HEK293 (cell line): ENCODE data around the gene NGRN.
"Not testable (repeated sequence)": the region's sequence is repeated elsewhere in the genome, so short reads cannot be mapped to it uniquely, and the experiment has no call there.

Source experiments
- CTCF ChIA-PET: fragments of 350-600 bp; formaldehyde crosslinking; extraction: SDS; loops from one replicate; lab custom pipeline; 2021; ENCODE audit warnings: antibody characterized with exemption; lab: Yijun Ruan, JAX
- POLR2A ChIA-PET: fragments of 300-600 bp; formaldehyde crosslinking; extraction: SDS; loops from one replicate; lab custom pipeline; 2020; ENCODE audit warnings: antibody characterized with exemption, inconsistent platforms; lab: Yijun Ruan, JAX
- H3K27ac ChIP-seq: fragments of 200-500 bp; sonication (Bioruptor generic); 2 replicates; pipeline ENCODE4 v1.5.1; 2014; ENCODE audit warnings: low read depth, low read length, control low read depth, inconsistent platforms; ENCODE audit errors: extremely low read depth
- H3K36me3 ChIP-seq, 2 experiments: fragments of 200-500 bp in 1 of 2; sonication (Bioruptor generic) in 1 of 2; 1 replicate in 1 of 2; 2 replicates in 1 of 2; pipeline ENCODE4 v1.5.1; 2014 to 2017; ENCODE audit warnings: inconsistent platforms in 2 of 2, low read length in 2 of 2; ENCODE audit not compliant: control insufficient read depth in 2 of 2, insufficient read depth in 1 of 2
- H3K4me1 ChIP-seq: fragments of 200-500 bp; sonication (Bioruptor generic); 2 replicates; pipeline ENCODE4 v1.5.1; 2014; ENCODE audit warnings: mild to moderate bottlenecking, low read length, inconsistent platforms; ENCODE audit not compliant: control insufficient read depth, insufficient read depth
- H3K4me3 ChIP-seq: 2 replicates; pipeline ENCODE4 v1.5.1; 2011; ENCODE audit warnings: low read depth, mild to moderate bottlenecking, control low read depth, low read length, moderate library complexity
- H3K9me3 ChIP-seq: fragments of 200-500 bp; sonication (Bioruptor generic); 2 replicates; pipeline ENCODE4 v1.5.1; 2014; ENCODE audit warnings: low read depth, low read length, inconsistent platforms; ENCODE audit not compliant: control insufficient read depth, insufficient read depth
- CTCF ChIP-seq: fragments of 450-650 bp; formaldehyde crosslinking; IDR thresholded peaks from 2 replicates; pipeline ENCODE4 v1.5.1; 2016; ENCODE audit warnings: missing biosample characterization, missing genetic modification characterization
- GFI1B ChIP-seq: fragments of 450-650 bp; formaldehyde crosslinking; IDR thresholded peaks from 2 replicates; pipeline ENCODE4 v1.5.1; 2016; ENCODE audit warnings: missing biosample characterization, missing genetic modification characterization
- KLF1 ChIP-seq: fragments of 450-650 bp; formaldehyde crosslinking; IDR thresholded peaks from 2 replicates; pipeline ENCODE4 v1.5.1; 2016; ENCODE audit warnings: missing biosample characterization, missing genetic modification characterization
- KLF10 ChIP-seq: fragments of 450-650 bp; IDR thresholded peaks from 2 replicates; pipeline ENCODE4 v1.5.1; 2018; ENCODE audit warnings: missing biosample characterization, mild to moderate bottlenecking, missing genetic modification characterization
- SP2 ChIP-seq: fragments of 450-650 bp; formaldehyde crosslinking; IDR thresholded peaks from 2 replicates; pipeline ENCODE4 v1.5.1; 2016; ENCODE audit warnings: missing biosample characterization, missing genetic modification characterization
- ZBTB1 ChIP-seq: fragments of 450-650 bp; formaldehyde crosslinking; IDR thresholded peaks from 2 replicates; pipeline ENCODE4 v1.5.1; 2016; ENCODE audit warnings: missing biosample characterization, missing genetic modification characterization
- ZBTB17 ChIP-seq: fragments of 450-650 bp; formaldehyde crosslinking; IDR thresholded peaks from 2 replicates; pipeline ENCODE4 v1.5.1; 2016; ENCODE audit warnings: missing biosample characterization, missing genetic modification characterization
- ZBTB20 ChIP-seq: fragments of 450-650 bp; formaldehyde crosslinking; IDR thresholded peaks from 2 replicates; pipeline ENCODE4 v1.5.1; 2016; ENCODE audit warnings: missing biosample characterization, missing genetic modification characterization
- ZBTB8A ChIP-seq: fragments of 450-650 bp; formaldehyde crosslinking; IDR thresholded peaks from 2 replicates; pipeline ENCODE4 v1.5.1; 2016; ENCODE audit warnings: missing biosample characterization, missing genetic modification characterization
- ZEB2 ChIP-seq: fragments of 450-650 bp; formaldehyde crosslinking; IDR thresholded peaks from 2 replicates; pipeline ENCODE4 v1.5.1; 2016; ENCODE audit warnings: missing biosample characterization, missing genetic modification characterization
- ZNF10 ChIP-seq: fragments of 450-650 bp; formaldehyde crosslinking; IDR thresholded peaks from 2 replicates; pipeline ENCODE4 v1.5.1; 2017; ENCODE audit warnings: missing biosample characterization, missing genetic modification characterization
- ZNF146 ChIP-seq: fragments of 450-650 bp; formaldehyde crosslinking; IDR thresholded peaks from 2 replicates; pipeline ENCODE4 v1.5.1; 2016; ENCODE audit warnings: missing biosample characterization, missing genetic modification characterization
- ZNF16 ChIP-seq: fragments of 450-650 bp; formaldehyde crosslinking; IDR thresholded peaks from 2 replicates; pipeline ENCODE4 v1.5.1; 2016; ENCODE audit warnings: low read depth, missing biosample characterization, missing genetic modification characterization
- ZNF2 ChIP-seq: fragments of 450-650 bp; formaldehyde crosslinking; IDR thresholded peaks from 2 replicates; pipeline ENCODE4 v1.5.1; 2016; ENCODE audit warnings: missing biosample characterization, missing genetic modification characterization
- ZNF391 ChIP-seq: fragments of 450-650 bp; formaldehyde crosslinking; IDR thresholded peaks from 2 replicates; pipeline ENCODE4 v1.5.1; 2016; ENCODE audit warnings: low read depth, missing biosample characterization, missing genetic modification characterization, borderline replicate concordance
- ZNF416 ChIP-seq: fragments of 450-650 bp; formaldehyde crosslinking; IDR thresholded peaks from 2 replicates; pipeline ENCODE4 v1.5.1; 2016; ENCODE audit warnings: missing biosample characterization, missing genetic modification characterization
- ZNF571 ChIP-seq: fragments of 450-650 bp; formaldehyde crosslinking; IDR thresholded peaks from 2 replicates; pipeline ENCODE4 v1.5.0; 2017; ENCODE audit warnings: missing biosample characterization, missing genetic modification characterization
- ZNF580 ChIP-seq: fragments of 450-650 bp; formaldehyde crosslinking; IDR thresholded peaks from 2 replicates; pipeline ENCODE4 v1.5.1; 2016; ENCODE audit warnings: missing biosample characterization, missing genetic modification characterization
- ZNF600 ChIP-seq: fragments of 450-650 bp; formaldehyde crosslinking; IDR thresholded peaks from 2 replicates; pipeline ENCODE4 v1.5.1; 2016; ENCODE audit warnings: missing biosample characterization, missing genetic modification characterization
- ZNF654 ChIP-seq: fragments of 450-650 bp; formaldehyde crosslinking; IDR thresholded peaks from 2 replicates; pipeline ENCODE4 v1.5.1; 2016; ENCODE audit warnings: low read depth, missing biosample characterization, missing genetic modification characterization
- ZNF664 ChIP-seq: fragments of 450-650 bp; formaldehyde crosslinking; IDR thresholded peaks from 2 replicates; pipeline ENCODE4 v1.5.1; 2016; ENCODE audit warnings: missing biosample characterization, missing genetic modification characterization
- ZSCAN30 ChIP-seq: fragments of 450-650 bp; IDR thresholded peaks from 2 replicates; pipeline ENCODE4 v1.5.1; 2018; ENCODE audit warnings: missing biosample characterization, mild to moderate bottlenecking, missing genetic modification characterization, moderate library complexity
- TF ChIP-seq, protein P1 (sequence below): fragments of 450-650 bp; formaldehyde crosslinking; IDR thresholded peaks from 2 replicates; pipeline ENCODE4 v1.5.1; 2016; ENCODE audit warnings: missing biosample characterization, missing genetic modification characterization
- TF ChIP-seq, protein P2 (sequence below): fragments of 450-650 bp; formaldehyde crosslinking; IDR thresholded peaks from 2 replicates; pipeline ENCODE4 v1.5.1; 2016; ENCODE audit warnings: missing biosample characterization, missing genetic modification characterization

Gene NGRN

GRCh38 chr15:90291679-90292356 is 26.3 kb downstream of the NGRN start:
- H3K4me1 ChIP-seq: no peaks in the 10 kb centered on the region
- no peak for TF ChIP-seq ZNF16
- TF ChIP-seq KLF10 (tag by site-specific recombination): peak; percentile 86
- 0 out of 2 replicates have a peak, but pooled peaks have one; percentile 24 for TF ChIP-seq KLF1
- TF ChIP-seq ZNF146 (tag by site-specific recombination): 0 out of 2 replicates have a peak, but pooled peaks have one; percentile 41
- no peak for TF ChIP-seq ZNF416
- peak; percentile 28; the same call in 1 of the 2 replicates for TF ChIP-seq SP2 (tag by site-specific recombination)
- no peak for TF ChIP-seq GFI1B (tag by site-specific recombination)
- TF ChIP-seq ZBTB1 (tag by site-specific recombination): no peak
- no peak for TF ChIP-seq ZNF571 (tag by site-specific recombination)
- 0 out of 2 replicates have a peak, but pooled peaks have one; percentile 20 for TF ChIP-seq ZBTB20
- CTCF ChIA-PET: interaction anchor here (0.5 to 3.8 kb wide), 11 partner anchors 9 to 640 kb away, joined by 3 to 42 read pairs (median 4); no protein-coding TSS in a partner anchor
- H3K36me3 ChIP-seq: no peaks in the 10 kb centered on the region
- POLR2A ChIA-PET: interaction anchor here (1.1 kb wide), 1 partner anchor 58 kb away, joined by 10 read pairs; the partner anchor contains the start of gene CIB1
- no peaks in the 10 kb centered on the region for H3K9me3 ChIP-seq
- H3K27ac ChIP-seq: no peak overlapping the region
- H3K4me3 ChIP-seq: no peak overlapping the region

DNA sequence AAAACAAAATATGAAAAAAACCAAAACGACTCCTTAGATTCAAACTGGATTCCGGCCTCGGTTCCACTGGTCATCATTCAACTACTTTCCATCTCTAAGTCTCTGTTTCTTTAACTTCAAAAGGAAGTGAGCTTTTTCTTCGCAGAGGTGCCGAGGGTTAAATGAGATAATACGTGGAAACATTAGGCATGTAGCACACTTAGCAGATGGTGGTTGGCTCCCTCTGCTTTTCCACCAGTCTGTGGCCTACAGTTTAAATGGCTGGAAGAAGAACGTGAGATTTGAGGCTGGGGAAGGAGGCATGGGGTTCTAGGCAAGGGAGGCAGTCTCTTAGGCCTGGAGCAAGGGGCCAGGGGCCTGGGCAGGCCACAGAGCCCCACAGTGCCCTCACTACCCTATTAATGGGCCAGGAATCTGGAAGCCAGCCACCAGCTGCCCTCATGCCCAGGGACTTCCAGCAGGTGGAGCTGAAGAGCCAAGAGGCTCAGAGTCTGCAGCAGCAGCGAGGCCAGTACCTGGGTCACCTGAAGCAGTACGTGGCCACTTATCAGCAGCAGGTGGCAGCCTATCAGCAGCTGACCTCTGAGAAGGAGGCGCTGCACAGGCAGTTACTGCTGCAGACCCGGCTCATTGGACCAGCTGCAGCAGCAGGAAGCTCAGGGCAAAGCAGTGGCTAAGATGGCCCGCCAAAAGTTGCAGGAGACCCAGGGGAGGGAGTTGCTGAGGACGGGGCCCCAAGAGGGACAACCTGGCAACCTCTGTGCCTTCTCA is 27.8 kb downstream of the NGRN start:
- POLR2A ChIA-PET: interaction anchor here (0.8 to 1.1 kb wide), 2 partner anchors 41 to 44 kb away, joined by 3 read pairs; partner anchors contain the start of gene TTLL13
- not testable (repeated sequence) for H3K4me1 ChIP-seq, H3K4me3 ChIP-seq, H3K36me3 ChIP-seq, H3K9me3 ChIP-seq, H3K27ac ChIP-seq
- TF ChIP-seq ZNF664 (peak; percentile 98), ZBTB17 (tag by site-specific recombination) (peak; percentile 79), ZNF2 (tag by site-specific recombination) (peak; percentile 39; the same call in 1 of the 2 replicates), ZNF10 (tag by site-specific recombination) (peak; percentile 45; the same call in 1 of the 2 replicates), ZNF580 (tag by site-specific recombination) (0 out of 2 replicates have a peak, but pooled peaks have one; percentile 47), SP2 (tag by site-specific recombination) (peak; percentile 25; the same call in 1 of the 2 replicates), ZNF654 (tag by site-specific recombination) (peak; percentile 58), ZEB2 (tag by site-specific recombination) (peak; percentile 63), ZNF600 (tag by site-specific recombination) (0 out of 2 replicates have a peak, but pooled peaks have one; percentile 28), ZNF391 (tag by site-specific recombination) (peak; percentile 31; the same call in 1 of the 2 replicates), ZBTB8A (0 out of 2 replicates have a peak, but pooled peaks have one; percentile 21), CTCF (tag by site-specific recombination) (peak; percentile 98), ZSCAN30 (tag by site-specific recombination) (0 out of 2 replicates have a peak, but pooled peaks have one; percentile 49)
- TF ChIP-seq, protein P1, sequence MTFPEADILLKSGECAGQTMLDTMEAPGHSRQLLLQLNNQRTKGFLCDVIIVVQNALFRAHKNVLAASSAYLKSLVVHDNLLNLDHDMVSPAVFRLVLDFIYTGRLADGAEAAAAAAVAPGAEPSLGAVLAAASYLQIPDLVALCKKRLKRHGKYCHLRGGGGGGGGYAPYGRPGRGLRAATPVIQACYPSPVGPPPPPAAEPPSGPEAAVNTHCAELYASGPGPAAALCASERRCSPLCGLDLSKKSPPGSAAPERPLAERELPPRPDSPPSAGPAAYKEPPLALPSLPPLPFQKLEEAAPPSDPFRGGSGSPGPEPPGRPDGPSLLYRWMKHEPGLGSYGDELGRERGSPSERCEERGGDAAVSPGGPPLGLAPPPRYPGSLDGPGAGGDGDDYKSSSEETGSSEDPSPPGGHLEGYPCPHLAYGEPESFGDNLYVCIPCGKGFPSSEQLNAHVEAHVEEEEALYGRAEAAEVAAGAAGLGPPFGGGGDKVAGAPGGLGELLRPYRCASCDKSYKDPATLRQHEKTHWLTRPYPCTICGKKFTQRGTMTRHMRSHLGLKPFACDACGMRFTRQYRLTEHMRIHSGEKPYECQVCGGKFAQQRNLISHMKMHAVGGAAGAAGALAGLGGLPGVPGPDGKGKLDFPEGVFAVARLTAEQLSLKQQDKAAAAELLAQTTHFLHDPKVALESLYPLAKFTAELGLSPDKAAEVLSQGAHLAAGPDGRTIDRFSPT (tag by site-specific recombination): peak; percentile 64
- TF ChIP-seq, protein P2, sequence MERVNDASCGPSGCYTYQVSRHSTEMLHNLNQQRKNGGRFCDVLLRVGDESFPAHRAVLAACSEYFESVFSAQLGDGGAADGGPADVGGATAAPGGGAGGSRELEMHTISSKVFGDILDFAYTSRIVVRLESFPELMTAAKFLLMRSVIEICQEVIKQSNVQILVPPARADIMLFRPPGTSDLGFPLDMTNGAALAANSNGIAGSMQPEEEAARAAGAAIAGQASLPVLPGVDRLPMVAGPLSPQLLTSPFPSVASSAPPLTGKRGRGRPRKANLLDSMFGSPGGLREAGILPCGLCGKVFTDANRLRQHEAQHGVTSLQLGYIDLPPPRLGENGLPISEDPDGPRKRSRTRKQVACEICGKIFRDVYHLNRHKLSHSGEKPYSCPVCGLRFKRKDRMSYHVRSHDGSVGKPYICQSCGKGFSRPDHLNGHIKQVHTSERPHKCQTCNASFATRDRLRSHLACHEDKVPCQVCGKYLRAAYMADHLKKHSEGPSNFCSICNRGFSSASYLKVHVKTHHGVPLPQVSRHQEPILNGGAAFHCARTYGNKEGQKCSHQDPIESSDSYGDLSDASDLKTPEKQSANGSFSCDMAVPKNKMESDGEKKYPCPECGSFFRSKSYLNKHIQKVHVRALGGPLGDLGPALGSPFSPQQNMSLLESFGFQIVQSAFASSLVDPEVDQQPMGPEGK (tag by site-specific recombination): peak; percentile 24; the same call in 1 of the 2 replicates
- CTCF ChIA-PET: interaction anchor here (0.6 to 3.8 kb wide), 49 partner anchors 9 to 1198 kb away, joined by 3 to 42 read pairs (median 4); partner anchors contain the start of genes CIB1, GDPGP1 and NGRN
